Left renal pelvis (tissue), 4 donors: ENCODE measurements around the gene HPF1. TPM values are rescaled to one million over a fixed set of nuclear protein-coding genes. Genes with fewer than 3 reads are reported as not detected.
"Not testable (repeated sequence)": the region's sequence is repeated elsewhere in the genome, so short reads cannot be mapped to it uniquely, and the experiment has no call there.

Source experiments
- DNase-seq, 4 donors: peaks; one replicate each; pipeline ENCODE4 v3.0.0-alpha.2; 2013; ENCODE audit warnings: low read depth in 4 of 4, low spot score in 3 of 4
- polyA plus RNA-seq, 4 donors: library from polyadenylated mRNA; unstranded; fragments of 120-200 nt; gene quantifications; one replicate each; pipeline ENCODE4 v1.2.1, GENCODE V29; 2013; ENCODE audit not compliant: insufficient read length in 4 of 4

The HPF1 gene
- polyA plus RNA-seq, 4 donors = 40.4 to 52.3 (median 46.6) TPM

DNA sequence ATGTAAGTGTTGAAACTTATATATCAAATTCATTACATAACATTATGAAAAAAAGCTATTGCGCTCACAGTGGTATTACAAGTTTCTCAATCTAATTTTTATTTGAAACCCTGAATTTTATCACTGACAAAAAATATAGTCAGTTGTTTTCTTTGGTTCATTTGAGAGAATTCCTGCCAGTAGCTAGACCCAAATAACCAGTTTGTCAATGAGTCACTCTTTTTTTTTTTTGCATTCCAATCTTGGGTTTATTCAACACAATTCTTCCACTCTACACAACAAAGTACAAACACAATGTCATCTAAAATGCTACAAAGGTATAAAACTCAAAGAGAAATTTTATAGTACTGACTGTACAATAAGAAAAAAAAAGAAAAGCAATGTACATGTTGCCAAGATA is 13.1 kb downstream of the HPF1 start:
- no peak for DNase-seq

DNA sequence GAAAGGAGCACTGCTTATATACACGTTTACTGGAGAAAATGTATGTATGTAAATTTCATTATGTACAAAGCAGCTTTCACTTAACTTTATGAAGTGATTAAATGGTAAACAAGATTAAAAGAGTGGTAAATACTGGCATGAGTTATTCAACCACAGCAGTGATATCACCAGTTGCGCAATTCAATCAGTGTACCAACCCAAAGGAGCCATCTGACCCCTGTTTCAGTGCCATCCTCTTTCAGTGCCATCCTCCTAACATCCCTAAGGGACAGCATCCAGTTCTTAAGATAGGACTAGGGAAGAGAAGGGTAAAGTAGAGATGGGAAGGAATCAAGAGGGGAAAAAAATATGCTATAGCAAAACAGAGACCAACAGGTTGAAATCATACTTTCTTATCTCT is 16.2 kb downstream of the HPF1 start:
- no peak for DNase-seq

DNA sequence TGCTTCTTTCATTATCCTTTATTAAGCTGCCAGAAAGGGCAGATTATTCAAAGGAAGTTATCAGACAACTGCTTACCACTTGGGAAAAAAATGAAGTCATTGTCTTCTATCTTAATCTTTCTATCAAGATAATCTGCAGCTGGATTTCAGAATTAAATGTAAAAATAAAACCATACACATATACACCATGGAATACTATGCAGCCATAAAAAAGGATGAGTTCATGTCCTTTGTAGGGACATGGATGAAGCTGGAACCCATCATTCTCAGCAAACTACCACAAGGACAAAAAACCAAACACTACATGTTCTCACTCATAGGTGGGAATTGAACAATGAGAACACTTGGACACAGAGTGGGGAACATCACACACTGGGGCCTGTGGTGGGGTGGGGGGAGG is 19.1 kb downstream of the HPF1 start:
- DNase-seq = not testable (repeated sequence)

DNA sequence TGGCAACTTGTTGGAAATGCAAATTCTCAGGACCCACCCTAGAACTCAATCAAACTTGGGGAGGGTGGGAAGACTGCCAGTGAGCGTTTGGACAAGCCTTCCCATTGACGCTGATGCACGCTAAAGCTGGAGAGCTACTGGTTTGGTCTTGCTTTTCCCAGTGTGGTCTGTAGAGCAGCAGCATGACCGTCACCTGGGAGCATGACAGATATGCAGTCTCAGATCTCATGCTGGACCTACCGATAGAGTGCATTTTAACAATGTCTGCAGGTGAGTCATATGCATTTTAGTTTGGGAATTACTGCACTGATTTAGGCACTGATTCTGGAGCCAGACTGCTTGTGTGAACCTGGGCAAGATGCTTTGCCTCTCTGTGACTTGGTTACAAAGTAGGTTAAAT is 27.2 kb downstream of the HPF1 start:
- no peak for DNase-seq

DNA sequence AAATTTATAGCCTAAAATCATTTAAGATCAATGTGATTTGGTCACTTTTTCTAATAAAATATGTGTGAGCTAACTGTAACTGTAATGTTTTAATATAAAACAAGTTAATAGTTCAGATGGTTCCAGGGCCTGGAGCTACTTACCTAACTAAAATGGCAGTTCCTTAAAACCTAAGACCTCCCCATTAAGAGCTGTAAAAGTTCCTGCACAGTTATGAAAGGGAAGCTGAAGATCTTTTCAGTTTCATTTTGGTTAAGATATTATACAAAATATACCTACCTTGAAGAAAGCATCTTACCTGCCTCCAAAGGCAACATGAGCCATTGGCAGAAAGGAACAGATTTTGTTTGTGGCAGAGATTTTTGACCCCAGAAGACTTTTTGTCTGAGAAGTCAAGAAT is 30.1 kb downstream of the HPF1 start:
- no peak for DNase-seq

DNA sequence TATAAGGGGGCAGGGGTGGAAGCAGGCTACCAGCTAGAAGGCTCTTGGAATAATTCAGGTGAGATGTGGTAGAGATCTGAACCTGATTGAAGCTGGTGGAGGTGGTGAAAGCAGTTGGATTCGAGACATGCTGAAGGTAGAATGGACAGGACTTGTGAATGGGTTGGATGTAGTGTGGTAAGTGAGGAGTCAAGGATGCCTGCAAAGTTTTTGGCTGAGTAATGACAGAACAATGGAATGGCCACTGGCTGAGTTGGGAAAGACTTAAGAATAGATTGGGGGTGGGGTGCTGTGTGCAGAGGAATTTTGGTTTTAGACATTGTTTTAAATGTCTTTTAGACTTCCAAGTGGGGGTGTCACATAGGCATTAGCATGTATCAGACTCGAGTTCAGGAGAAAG is 33.5 kb downstream of the HPF1 start:
- DNase-seq = no peak

DNA sequence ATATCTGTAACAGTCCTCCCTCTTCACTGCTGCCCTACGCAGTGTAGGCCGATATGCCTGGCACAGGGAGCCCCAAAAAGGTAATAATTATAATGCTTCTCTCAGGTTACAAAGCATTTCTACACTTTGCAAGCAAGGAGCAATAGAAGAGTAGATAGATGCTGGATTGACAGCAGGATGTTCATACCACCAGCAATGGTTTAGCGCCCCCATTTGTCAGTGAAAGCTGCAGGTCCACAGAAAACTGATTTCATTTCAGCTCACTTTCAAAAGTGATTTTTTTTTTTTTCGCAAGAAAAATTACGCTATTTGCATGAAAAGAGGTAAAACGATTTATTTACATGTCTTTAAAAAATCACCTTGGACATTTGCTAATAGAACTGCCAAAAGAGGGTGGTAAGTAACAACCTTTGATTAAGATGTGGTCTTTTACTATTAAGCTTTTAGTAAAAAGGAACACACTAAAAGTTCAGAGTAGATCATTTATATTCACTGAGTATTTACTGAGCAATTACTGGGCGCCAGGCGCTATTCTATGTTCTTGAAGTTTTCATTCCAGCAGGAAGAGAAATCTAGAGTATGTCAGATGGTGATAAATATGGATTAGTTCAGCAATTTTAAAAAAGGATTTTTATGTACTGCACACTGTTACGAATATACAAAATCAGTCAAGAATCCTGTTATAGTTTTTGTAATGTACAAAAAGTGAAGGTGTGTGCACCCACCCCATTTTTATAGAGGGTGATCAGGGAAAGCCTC is 34.4 kb downstream of the HPF1 start:
- DNase-seq = no peak

DNA sequence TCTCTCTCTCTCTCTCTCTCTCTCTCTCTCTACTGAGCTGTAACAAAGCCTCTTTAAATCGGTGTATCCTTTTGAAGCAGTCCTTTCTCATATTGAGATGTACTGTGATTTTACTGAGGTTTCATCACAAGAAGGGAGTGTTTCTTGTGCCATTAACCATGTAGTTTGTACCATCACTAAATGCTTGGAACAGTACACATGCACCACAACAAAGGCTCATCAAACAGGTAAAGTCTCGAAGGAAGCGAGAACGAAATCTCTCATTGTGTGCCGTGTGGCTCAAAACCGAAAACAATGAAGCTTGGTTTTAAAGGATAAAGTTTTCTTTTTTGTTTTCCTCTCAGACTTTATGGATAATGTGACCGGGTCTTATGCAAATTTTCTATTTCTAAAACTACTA is 37.2 kb downstream of the HPF1 start:
- DNase-seq = no peak

DNA sequence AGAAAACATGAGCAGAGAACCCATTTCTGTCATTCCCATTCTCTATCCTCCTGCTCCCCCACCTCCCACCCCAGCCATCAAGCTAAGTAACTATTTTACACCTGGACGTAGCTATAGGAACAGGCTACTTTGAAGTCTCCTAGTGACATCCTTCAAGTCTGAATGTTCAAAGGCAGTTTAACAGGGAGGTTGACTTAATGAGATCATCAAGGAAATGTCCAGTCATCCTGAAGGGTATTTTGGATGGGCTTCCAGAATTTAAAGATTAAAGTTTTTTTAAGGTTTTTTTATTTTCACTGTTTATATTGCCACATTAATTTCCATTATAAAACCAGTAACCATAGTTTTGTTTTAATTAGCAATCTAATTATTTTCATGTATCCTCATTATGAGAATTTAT is 41.1 kb downstream of the HPF1 start:
- no peak for DNase-seq

DNA sequence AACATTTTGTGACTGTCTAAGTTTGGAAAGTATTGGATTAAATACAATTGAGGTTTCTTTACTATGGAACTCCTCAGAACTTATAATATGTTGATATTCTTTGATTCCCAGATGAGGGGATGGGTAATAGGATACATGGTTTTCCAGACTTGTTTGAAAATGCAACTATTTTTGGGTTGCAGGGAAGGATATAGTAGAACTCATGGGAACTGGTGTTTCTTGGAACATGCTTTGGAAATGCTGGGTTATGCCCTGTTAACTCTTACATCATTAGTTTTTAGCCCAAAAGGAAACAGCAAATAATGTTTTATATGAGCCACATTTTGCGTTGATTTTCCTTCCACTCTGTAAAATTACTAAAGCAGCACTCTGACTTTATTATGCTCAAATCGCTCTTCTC is 41.9 kb downstream of the HPF1 start:
- no peak for DNase-seq

DNA sequence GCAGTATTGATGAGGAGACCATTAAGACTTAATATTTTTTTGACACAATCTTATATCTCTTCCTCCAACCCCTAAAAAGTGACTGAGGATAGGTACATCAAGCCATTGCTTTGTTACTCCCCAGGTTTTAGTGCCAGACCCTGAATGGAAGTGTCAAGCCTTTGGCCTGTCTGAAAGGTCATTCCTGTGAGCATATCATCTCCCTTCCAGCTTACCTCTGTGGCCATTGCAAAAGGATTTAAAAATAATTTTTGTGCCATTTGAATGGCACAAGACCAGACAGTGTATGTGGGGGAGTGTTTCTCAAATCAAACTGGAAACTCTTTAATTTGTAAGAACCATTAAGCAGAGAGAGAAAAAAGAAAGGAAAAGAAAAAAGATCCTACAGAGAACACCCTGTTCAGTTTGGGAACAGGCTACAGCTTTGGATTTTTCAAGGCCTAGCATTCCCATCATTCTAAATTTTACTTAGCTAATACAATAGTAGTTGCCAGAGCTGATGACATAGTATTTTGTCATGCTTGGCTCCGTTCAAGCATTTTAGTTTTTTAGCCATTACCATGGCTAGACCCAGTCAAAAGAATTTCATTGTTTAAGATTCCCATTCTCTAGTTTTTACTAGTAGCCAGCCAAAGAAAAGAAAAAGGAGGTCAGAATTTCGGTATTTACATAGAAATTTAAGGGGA is 49.6 kb downstream of the HPF1 start:
- no peak for DNase-seq

DNA sequence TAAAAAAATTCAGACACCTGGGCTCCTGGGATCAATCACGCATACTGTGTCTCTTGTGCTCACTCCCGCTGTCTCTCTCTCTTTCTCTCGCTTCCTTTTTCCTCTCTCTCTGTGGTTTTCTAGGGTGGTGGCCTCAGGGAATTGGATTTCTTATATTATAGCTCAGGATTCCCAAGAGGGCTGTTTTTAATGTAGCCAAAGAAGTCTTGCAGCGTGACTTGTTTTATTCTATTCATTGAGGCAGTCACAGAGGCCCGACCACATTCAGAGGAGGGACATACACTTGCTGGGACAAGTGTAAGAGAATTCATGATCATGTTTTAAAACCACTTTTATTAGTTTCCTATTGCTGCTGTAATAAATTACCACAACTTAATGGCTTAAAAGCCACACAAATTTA is 59.4 kb downstream of the HPF1 start:
- DNase-seq = no peak

DNA sequence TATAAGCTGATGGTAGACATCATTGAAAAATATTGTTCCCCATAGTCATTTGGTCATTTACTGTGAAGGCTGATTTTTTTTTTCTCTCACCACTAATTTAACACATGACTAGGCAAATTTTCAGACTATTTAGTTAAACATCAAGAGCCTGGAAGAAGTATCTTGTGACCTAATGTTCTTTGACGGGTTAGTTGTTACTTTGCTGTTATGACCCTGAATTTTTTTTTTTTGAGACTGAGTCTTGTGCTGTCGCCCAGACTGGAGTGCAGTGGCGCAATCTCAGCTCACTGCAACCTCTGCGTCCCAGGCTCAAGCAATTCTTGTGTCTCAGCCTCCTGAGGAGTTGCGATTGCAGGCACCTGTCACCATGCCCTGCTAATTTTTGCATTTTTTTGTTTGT is 67.0 kb downstream of the HPF1 start:
- DNase-seq = no peak

DNA sequence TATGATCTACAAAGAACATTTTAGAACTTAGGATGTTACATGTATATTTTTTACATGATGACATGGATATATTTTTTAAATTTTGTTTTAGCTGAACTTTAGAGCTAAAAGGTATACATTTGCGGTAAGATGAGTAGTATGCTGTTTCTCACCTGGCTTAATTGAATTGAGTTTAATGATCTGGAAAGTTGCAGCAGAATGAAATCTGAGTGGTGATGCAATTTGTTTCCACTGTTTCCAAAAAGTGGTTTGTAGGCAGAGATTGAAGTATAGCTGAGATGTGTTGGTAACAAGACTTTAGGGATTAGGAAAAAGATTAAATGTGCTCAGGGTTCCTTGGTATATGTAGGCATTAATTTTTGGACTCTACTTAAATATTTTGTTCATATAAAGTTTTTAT is 68.1 kb downstream of the HPF1 start:
- DNase-seq = peak in 1 of 4 donors; percentile 12

DNA sequence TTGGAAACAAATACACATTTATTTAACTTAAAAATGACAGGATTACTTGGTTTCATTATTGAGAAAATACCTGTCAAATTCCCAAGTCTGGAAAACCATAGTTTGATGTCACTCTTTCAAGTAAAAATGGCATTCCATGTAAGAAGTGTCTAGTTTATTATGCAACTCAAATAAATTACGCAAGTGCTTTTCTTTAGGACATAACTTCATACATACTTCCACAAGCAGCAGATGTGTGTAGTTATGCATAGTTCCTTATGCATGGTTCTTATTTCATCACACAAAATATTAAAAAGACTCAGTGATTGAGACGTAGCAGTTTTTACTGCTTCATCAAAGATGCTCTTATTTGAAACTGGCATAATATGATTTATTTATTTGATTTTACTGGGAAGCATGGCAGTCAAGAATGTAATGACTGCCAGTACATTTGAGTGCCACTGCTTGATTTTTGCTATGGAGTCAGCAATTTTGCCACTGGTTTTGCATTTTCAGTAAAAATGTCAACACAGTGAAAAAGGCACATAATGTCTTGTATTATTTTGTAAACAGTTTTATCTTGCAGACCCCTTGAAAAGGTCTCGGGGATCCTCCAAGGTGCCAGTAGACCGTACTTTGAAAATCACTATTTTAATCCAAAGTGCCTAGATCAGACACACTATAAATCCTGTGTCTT is 75.2 kb downstream of the HPF1 start:
- DNase-seq = no peak

Other genes starting within 250 kb of the HPF1 start
- 10 to 100 TPM; 20.0 to 27.4 (median 26.5) TPM for gene NEK1, start 145.4 kb downstream of the HPF1 start, polyA plus RNA-seq
- gene CLCN3, start 137.4 kb downstream of the HPF1 start, polyA plus RNA-seq = 10 to 100 TPM; 39.7 to 80.2 (median 60.7) TPM